GM19467 (cell line): Measurements from ENCODE around the gene SFTA2.

ENCODE experiments used
- ATAC-seq: cut with Tn5 transposase; IDR thresholded peaks from one replicate; pipeline ENCODE4 v1.9.1; 2021; ENCODE audit warnings: mild to moderate bottlenecking, moderate library complexity; ENCODE audit not compliant: unreplicated experiment

The SFTA2 gene

DNA sequence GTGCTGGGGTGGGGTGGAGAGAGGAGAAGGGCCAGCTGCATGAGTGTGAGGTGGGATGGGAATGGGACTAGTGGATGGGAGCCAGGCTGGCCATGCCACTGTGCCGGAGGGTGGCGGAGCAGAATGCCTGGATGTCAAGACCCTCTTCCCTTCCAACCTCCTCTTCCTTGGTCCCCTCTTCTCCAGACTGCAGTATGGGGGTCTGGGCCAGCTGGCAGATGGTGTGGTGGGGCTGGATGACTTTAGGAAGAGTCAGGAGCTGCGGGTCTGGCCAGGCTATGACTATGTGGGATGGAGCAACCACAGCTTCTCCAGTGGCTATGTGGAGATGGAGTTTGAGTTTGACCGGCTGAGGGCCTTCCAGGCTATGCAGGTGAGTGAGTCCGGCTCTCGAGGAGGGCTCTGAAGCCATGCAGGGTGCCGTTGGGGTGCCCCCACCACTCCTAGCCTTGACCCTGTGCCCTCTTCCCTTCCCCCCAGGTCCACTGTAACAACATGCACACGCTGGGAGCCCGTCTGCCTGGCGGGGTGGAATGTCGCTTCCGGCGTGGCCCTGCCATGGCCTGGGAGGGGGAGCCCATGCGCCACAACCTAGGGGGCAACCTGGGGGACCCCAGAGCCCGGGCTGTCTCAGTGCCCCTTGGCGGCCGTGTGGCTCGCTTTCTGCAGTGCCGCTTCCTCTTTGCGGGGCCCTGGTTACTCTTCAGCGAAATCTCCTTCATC, 40.0 kb downstream of the SFTA2 start:
- ATAC-seq: no peak

DNA sequence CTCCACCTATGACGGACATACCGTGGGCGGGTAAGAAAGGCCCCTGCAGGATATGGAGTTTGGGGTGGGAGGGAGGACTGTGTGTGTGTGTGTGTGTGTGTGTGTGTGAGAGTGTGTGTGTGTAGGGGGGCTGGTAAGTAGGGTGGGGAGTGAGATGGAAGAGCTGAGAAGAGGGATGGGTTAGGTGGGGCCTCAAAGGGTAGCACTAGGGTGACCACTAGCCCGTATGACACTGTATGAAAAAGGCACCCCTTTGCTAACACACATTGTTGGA, 40.6 kb downstream of the SFTA2 start:
- ATAC-seq: no peak

DNA sequence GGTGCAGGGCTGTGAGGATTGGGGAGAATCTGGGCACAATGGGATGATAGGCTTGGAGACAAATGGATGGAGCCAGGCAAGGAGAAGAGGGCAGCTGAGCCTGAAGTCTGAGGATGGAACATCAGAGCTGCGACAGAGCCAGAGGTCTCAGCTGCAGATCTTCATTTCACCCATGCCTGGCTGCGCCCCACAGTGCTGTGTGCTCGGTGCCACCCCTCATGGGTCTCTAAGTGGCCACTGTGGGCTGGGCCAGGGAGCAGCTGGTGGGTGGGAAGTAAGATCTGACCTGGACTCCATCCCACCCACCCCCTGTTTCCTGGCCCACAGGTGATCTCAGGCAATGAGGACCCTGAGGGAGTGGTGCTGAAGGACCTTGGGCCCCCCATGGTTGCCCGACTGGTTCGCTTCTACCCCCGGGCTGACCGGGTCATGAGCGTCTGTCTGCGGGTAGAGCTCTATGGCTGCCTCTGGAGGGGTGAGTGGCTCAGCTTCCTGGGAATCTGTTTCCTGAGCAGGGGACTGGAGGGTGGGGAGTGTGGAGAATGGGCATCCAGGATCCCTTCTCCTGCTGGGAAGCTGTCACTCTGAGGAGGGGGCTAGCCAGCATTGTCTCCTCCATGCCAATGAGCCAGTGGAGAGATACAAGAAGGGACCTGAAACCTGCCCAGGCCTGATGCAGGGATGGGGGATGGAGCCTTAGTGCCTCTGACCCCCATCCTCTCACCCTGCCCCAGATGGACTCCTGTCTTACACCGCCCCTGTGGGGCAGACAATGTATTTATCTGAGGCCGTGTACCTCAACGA, 41.1 kb downstream of the SFTA2 start:
- ATAC-seq: no peak

DNA sequence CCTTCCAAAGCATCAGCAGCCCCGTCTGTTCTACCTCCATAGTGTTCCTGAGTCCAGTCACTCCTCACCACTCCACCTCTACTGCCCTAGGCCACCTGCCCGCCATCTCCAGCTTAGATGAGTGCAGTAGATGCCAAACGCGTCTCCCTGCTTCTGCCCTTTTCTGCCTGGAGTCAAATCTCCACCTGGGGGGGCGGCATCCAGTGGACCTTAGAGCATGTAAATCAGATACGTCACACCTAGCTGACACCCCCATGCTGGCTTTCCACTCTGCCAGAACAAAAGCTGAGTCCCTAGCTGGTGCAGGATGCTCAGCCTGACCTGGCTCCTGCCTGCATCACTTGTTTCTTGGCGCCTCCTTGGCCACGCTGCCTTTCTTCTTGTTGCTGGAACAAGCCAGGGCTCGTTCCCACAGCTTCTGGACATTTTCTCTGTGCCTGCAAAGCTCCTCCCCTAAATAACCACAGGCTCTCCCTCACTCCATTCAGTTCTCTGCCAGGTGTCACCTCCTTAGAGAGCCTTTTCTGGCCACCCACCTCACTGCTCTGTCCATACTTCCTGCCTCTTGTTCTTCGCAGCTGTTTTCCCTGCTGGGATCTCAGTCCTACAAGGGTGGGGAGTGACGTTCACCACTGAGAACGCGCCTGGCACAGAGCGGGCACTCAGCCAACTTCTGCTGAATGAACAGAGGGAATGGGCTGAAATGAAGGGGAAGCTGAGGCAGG, 41.9 kb downstream of the SFTA2 start:
- no peak for ATAC-seq

DNA sequence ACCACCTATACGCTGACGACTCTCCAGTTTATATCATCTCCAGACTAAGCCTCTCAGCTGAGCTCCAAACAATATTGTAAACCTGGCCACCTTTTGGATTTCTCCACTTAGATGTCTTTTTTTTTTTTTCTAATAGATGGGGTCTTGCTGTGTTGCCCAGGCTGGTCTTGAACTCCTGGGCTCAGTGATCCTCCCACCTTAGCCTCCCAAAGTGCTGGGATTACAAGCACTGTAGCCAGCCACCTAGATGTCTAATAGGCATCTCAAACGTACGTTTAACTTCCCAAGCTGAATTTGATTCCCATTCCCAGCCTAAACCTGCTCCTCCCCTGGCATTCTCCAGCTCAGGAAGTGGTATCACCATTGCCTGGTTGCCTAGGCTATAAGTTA, 42.5 kb downstream of the SFTA2 start:
- ATAC-seq: no peak

DNA sequence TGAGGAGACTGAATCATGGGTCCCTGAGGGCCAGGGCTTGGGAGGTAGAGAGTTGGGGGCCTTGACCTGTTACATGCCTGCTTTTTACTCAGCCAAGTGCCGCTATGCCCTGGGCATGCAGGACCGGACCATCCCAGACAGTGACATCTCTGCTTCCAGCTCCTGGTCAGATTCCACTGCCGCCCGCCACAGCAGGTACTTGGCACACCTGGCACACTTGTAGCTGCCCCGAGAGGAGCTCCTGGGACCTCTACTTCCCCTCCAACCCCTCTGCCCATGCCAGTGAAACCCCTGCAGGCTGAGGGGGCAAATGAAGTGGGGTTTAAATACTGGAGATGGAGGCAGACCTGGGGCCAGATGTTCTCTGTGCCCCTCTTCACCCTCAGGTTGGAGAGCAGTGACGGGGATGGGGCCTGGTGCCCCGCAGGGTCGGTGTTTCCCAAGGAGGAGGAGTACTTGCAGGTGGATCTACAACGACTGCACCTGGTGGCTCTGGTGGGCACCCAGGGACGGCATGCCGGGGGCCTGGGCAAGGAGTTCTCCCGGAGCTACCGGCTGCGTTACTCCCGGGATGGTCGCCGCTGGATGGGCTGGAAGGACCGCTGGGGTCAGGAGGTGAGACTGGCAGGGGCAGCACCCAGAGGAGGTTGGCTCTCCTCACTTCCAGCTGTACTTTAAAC, 43.0 kb downstream of the SFTA2 start:
- ATAC-seq: no peak

DNA sequence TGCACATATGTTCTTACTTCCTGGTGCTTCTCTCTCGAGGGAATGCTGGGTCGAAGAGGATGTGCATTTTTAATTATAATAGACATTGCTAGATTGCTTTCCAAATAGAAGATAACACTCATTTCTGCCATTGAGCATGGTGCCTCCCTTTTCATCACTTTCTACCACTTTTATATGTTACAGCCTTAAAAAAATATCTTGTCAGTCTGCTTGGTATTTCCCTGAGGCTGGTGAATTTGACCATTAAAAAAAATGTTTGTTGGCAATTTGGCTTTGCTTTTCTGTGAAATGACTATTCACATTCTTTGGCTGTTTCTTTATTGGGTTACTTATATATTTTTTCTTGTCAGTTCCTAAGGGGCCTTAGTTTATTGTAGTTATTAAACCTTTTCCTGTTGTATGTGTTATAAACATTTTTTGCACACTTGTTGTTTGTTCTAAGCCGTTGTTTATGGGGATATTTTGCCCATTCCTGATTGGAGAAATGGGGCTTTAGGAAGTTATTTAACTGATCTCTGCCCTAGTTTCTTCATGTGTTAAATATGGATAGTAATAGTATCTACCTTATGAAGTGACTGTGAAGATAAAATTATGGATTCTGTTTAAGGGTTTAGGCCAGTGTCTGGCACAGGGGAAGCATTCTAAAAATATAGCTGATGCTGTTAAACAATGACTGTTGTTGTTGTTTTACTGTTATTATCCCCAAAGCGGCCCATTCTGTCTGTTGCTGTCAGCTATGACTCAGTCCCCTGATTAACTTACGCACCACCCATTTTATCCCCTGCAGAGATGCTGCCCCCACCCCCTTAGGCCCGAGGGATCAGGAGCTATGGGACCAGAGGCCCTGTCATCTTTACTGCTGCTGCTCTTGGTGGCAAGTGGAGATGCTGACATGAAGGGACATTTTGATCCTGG, 43.8 kb downstream of the SFTA2 start:
- no peak for ATAC-seq

DNA sequence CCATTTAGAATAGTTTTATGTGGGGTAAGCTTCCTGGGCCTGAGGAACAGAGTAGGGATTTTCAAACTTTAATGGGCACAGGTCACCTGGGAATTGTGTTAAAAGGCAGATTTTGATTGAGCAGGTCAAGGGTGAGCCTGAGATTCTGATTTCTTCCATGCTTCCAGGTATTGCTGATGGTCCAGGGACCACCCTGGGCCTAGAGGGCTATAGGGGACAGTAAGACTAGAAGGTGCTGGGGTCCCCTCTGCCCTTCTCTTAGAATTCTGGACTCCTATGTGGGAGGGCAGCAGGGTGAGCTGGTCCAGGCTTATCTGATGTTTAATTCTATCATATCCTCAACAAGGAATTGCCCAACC, 45.1 kb downstream of the SFTA2 start:
- ATAC-seq: no peak

DNA sequence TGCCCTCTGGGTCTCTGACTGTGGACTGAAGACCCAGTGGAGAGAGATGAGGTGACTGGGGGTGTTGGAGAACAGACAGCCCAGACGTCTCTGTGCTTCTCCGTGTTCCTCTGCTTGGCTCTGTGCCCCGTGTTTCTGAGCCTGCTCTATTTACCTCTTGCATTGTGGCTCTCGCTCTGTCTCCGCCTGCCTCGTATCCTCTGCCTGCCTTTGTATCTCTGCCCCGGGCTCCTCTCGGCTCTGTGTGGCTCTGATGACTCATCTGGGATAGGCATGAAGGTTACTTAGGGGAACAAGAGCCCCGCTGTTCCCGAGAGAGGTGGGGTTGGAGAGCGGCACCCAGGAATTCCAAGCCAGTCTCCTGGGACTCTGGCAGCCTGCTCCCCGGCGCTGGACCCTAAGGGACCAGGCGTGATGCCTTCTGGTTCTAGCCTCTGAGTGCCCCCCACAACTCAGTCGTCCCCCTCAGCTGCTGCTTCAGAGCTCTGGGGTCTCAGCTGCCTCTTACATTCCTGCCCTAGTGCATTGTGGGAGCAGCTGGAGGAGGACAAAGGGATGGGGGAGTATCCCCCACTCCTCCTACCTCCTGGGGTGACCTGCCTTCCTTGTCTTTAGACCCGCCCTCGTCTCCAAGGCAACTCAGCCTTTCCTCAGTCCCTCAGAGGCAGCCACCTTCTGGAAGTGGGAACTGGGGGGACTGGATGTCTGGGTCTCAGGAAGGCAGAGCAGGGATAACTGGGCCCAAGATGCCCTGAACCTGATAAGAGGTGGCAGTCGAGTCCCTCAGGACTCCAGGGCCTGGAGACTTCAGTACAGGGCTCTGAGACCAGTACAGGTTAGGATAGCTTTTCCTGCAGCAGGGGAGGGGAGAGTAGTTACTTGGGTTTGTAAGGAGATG, 45.7 kb downstream of the SFTA2 start:
- ATAC-seq: no peak

DNA sequence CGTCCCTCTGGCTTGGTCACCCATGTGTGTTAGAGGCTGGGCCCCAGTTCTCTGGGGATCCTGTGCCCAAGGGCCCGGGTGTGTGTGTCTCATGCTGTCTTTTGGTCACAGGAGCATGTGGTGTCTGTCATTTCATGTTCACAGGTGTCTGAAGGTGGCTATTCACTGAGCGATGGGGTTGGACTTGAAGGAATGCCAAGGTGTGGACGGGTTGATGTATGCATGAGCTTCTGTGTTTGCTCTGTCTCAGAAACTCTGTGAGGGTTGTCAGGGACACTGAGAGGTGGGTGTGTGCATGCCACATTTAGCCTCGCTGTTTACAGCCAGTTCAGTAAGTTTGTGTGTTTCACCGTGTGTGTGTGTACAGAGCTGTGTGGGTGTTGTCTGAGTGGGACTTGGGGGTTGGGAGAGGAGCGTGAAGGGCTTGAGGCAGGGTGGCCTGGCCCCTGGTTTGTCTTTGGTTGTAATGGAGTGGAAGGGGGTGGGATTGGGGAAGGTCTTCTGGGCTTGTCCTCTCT, 46.4 kb downstream of the SFTA2 start:
- ATAC-seq: no peak

DNA sequence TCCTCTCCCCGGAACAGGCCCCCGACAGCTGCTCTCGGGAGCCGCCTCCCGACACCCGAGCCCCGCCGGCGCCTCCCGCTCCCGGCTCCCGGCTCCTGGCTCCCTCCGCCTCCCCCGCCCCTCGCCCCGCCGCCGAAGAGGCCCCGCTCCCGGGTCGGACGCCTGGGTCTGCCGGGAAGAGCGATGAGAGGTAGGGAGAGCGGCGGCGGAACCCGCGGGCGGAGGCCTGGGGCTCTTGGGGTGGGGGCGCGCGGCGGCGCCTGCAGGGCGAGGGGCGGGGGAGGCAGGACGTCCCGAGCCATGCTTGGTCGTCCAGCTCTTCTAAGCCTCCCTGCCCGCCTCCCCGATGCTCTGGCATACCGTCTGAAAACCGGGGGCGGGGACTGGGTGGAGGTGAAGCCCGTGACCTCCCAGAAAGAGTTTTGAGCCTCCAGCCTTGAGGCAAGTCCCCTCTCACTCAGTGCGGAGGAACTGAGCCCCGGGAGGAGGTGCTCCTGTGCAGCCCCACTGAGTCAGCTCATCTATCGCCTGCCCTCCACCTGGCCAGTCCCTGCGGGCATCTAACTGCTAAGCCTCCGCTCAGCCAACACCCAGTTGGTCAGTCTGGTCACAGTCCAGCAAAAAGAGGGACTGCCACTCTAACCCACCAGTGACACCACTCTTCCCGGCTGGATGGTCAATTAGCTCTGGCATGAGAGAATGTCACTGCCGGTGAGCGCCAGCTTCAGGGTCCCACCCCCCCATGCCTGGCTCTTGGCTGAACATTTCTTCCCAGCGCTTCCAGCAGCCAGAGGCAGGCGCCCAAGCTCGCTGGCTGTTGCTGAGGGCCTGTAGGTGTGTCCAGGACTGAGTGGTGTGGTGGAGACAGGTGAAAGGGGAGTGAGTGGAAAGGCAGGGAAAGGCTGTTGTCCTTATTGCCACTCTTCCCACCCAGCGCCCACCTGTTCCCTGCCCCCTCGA, 47.2 kb downstream of the SFTA2 start:
- ATAC-seq: no peak

DNA sequence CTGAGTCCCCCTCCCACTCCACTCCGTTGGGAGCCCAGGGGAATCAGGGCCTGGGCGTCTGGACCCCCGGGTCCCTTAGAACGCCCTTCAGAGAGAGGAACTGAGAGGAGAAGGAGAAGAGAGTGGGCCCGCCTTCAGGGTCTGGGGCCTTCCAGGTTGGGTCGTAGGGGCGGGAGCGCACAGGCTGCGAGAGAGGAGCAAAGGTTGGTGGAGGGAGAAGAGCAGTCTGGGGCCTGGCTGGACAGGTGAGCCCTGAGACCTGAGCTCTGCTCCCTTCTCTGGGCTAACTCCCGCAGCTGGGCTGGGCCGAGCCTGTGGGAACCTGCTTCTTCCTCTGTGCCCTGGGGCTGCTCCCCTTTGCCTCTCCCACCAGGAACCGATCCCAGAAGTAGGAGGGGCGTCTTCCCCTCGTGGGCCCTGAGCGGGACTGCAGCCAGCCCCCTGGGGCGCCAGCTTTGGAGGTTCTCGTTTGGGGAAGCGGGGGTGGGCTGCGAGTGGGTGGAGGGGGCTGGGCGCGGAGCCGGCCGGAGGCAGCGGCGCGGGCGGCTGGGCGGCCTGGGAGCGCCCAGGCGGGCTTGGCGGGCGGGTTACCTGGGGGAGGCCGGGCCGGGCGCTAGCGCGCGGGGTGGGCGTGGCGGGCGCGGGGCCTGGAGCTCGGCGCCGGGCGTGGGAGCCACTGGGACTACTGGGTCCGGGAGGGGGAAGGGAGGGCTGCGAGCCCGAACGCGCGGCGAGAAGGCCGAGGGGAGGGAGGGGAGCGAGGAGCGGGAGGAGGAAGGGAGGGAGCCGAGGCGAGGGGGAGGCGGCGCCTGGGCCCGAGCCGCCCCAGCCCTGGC, 48.1 kb downstream of the SFTA2 start, which contains the start of gene DDR1:
Gene DDR1 (plus strand): TSS at position 835 of the 836 bp plus-strand sequence. CDS start 4,211 bp downstream, outside the sequence.
- ATAC-seq: no peak

DNA sequence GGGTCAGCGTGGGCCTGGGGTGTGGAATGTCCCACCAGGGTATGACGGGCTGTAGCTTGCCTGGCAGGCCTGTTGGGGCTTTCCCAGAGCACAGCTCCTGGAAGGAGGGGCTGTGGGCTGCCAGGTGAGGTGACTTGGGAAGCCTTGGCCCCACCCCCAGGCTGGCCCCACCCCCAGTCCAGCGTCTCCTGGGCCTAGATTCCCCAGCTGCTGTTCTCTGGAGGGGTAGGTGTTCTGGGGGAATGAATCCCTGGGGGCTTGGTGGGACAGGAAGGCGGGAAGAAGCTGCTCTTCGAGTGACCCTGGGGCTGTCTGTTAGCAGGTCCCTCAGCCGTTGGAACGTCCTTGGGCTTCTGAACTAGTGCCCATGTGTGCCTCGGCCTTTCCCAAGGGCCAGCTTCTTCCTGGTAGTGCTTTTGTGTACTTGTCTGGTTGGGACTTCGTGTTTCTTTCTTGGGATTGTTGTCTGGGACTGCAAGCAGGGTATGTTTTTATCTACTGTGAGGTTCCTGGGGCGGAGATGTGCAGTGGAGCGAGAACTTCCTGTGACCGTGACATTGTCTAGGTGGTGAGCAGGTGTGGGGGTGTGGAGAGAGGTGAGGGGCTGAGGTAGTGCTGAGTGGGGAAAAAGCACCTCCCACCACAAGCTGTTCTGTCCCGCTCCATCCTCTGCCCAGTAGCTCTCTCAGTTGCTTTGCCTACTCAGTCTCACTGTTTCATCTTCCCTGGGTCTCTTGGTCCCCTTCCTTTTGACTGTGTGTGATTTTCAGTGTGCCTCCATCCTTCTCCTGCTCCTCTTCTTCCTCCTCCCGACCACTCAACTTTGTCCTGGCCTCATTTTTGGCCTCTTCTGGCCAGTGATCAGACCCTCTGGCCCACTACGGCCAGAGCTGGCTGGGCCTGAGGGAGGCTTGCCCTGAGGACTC, 48.9 kb downstream of the SFTA2 start:
- no peak for ATAC-seq

DNA sequence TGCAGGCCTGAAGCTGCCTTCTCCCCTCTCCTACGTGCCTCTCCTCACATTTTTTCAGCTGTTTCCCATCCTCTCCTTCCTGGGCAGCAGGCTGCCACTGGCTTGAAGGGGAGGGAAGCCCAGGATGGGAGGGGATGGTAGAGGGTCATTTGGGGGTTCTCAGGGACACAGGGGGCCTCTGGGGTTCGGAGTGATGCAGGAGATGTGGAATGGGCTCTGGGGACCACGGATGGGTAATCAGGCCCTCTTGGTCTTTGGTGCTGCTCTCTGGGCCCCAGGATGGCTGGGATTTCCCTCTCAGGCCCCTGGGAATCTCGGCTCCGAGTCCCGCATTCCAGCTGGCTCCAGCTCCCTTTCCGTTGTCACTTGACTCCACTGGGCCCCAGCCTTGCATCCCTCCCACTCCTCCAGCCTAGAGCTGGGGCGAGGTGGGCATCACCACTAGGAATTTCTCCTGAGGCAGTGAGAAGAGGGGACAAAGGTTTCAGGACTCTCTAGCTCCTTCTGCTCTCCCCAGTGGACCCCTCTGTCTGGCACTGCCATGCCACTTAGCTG, 49.7 kb downstream of the SFTA2 start:
- ATAC-seq: no peak

DNA sequence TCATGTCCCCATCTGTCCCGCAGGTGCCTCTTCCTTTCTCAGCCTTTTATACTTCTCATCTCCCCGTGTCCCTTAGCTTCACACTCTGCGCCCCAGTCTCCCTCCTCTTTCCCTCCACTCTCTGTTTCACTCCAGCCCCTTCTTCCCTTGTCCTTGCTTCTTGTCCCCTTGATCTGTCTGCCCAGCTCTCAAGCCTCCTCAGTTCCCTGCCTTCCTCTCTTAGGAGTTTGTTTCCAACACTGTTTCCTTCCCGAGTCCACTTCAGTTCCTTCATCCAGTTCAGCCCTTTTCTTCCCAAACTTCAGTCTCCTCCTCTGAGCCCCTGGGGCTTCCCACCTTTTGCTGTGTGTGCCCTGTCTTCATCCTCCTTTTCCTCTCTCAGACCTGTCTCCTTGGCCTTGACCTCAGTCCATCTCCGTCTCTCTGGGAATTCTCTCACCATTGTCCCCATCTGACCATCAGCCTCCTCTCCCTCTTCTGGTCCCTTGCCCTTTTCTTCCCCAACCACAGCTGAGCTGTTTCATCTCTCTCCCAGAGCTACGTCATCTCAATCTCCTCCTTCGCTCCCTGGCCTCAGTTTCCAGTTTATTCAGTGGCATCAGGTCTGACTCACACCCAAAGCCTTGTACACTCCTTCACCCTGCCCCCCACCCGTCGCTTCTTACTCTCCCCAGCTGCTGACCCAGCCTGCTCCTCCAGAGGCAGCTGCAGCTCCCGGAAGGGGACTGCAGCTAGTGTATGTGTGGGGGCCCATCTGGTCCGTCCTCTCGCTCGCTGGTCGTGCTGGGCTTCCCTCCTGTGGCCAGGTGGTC, 50.4 kb downstream of the SFTA2 start:
- no peak for ATAC-seq
